Panc1 (cell line): ENCODE measurements around the gene KCNJ9. TPM values are rescaled to one million over a fixed set of nuclear protein-coding genes. Genes with fewer than 3 reads are reported as not detected.

Source experiments
- ATAC-seq: fragments of 200-7000 bp; cut with Tn5 transposase; 2 replicates; pipeline ENCODE4 v1.9.1; 2020; ENCODE audit warnings: mild to moderate bottlenecking, moderate library complexity
- BruUV-seq: library from RNA; stranded (reverse); fragments of 400-500 nt; replicated peaks from 2 replicates; lab custom pipeline; 2021; lab: Mats Ljungman, UMichigan
- CTCF ChIA-PET: fragments of 300-600 bp; sonication (Branson Sonifier 250); formaldehyde crosslinking; loops from one replicate; lab custom pipeline; 2022; ENCODE audit warnings: antibody characterized with exemption; lab: Charles Lee
- POLR2A ChIA-PET: fragments of 300-600 bp; sonication (Branson Sonifier 250); formaldehyde crosslinking; loops from one replicate; lab custom pipeline; 2022; ENCODE audit warnings: antibody characterized with exemption; lab: Charles Lee
- DNase-seq: peaks from one replicate; pipeline ENCODE4 v3.0.0-alpha.2; 2010; ENCODE audit warnings: low read depth, low spot score
- H3K27ac ChIP-seq: 2 replicates; pipeline ENCODE4 v1.5.1; 2011; ENCODE audit warnings: mild to moderate bottlenecking, low read length, inconsistent platforms
- H3K27me3 ChIP-seq: fragments of 200-500 bp; sonication (Bioruptor generic); 2 replicates; pipeline ENCODE4 v1.6.0; 2014; ENCODE audit warnings: low read length, inconsistent platforms; ENCODE audit not compliant: control insufficient read depth, insufficient read depth
- H3K36me3 ChIP-seq: fragments of 200-500 bp; sonication (Bioruptor generic); 2 replicates; pipeline ENCODE4 v1.5.1; 2014; ENCODE audit warnings: inconsistent platforms, mild to moderate bottlenecking, low read length, moderate library complexity; ENCODE audit not compliant: control insufficient read depth, insufficient read depth
- H3K4me1 ChIP-seq: 2 replicates; pipeline ENCODE4 v1.5.1; 2011; ENCODE audit warnings: inconsistent platforms, mild to moderate bottlenecking, low read length, moderate library complexity; ENCODE audit not compliant: control insufficient read depth, insufficient read depth
- H3K4me3 ChIP-seq, 2 experiments: 2 replicates each; pipeline ENCODE4 v1.5.1; 2011 to 2012; ENCODE audit warnings: low read depth in 2 of 2, low read length in 2 of 2, mild to moderate bottlenecking in 2 of 2, inconsistent platforms in 1 of 2, moderate library complexity in 1 of 2
- H3K9me3 ChIP-seq: fragments of 200-500 bp; sonication (Bioruptor generic); 2 replicates; pipeline ENCODE4 v1.5.1; 2014; ENCODE audit warnings: low read depth, mild to moderate bottlenecking, inconsistent platforms, low read length, moderate library complexity; ENCODE audit not compliant: control insufficient read depth, insufficient read depth
- CTCF ChIP-seq: fragments of 450-650 bp; IDR thresholded peaks from 2 replicates; pipeline ENCODE4 v1.5.1; 2017; ENCODE audit warnings: mild to moderate bottlenecking
- POLR2AphosphoS5 ChIP-seq: IDR thresholded peaks from 2 replicates; pipeline ENCODE4 v1.6.1; 2012; ENCODE audit warnings: mild to moderate bottlenecking, low read depth, low read length, moderate library complexity
- REST ChIP-seq, 2 experiments: IDR thresholded peaks; 2 replicates each; pipeline ENCODE4 v1.6.1; 2011 to 2012; ENCODE audit warnings: low read depth in 2 of 2, control low read depth in 1 of 2, low read length in 1 of 2, mild to moderate bottlenecking in 1 of 2, moderate library complexity in 1 of 2; ENCODE audit not compliant: insufficient read depth in 1 of 2
- SIN3A ChIP-seq: IDR thresholded peaks from 2 replicates; pipeline ENCODE4 v1.6.1; 2012; ENCODE audit warnings: low read depth, mild to moderate bottlenecking, low read length, moderate library complexity, borderline replicate concordance; ENCODE audit not compliant: insufficient read depth
- TCF7L2 ChIP-seq: IDR thresholded peaks from 2 replicates; pipeline ENCODE4 v1.6.1; 2011; ENCODE audit warnings: mild to moderate bottlenecking, low read depth, low read length, inconsistent platforms
- in situ Hi-C: cut with HindIII; loops from 2 replicates; pipeline ENCODE4 v1.10.0; 2016; ENCODE audit warnings: low sequenced_read_pairs, low pct_unique_long_range_greater_than_20kb
- intact Hi-C: fragments of 100-400 bp; cut with micrococcal nuclease; formaldehyde crosslinking; loops from one replicate; pipeline ENCODE4 v1.10.0; 2022; ENCODE audit not compliant: unreplicated experiment
- total RNA-seq: library from RNA; stranded (reverse); gene quantifications from one replicate; pipeline ENCODE4 v1.2.1, GENCODE V29; 2021; ENCODE audit not compliant: unreplicated experiment

Gene KCNJ9
- total RNA-seq, 1 experiment from 2014 or later = not detected

GRCh38 chr1:160040476-160040875 is 40.9 kb upstream of the KCNJ9 start:
- CTCF ChIA-PET = no interaction called here
- Histone ChIP-seq H3K36me3 (no peaks in the 10 kb centered on the region), H3K9me3 (no peaks in the 10 kb centered on the region), H3K4me1 (no peaks in the 10 kb centered on the region), H3K4me3 (no peak overlapping the region), H3K27ac (no peak overlapping the region), H3K27me3 (peaks cover 21% of the 10 kb centered on the region)
- ATAC-seq (no peak), DNase-seq (no peak)
- in situ Hi-C loops = no loop called here
- no peak for TF ChIP-seq SIN3A
- no peak for TF ChIP-seq REST (IDR thresholded peaks at IDR 0.05; ENCODE audit: insufficient read depth in 1 of 2, low read depth in 2 of 2, low read length in 1 of 2)
- TF ChIP-seq CTCF = no peak
- TF ChIP-seq POLR2AphosphoS5 = no peak
- no peak for TF ChIP-seq TCF7L2
- BruUV-seq = no TSS peak
- POLR2A ChIA-PET = no interaction called here
- intact Hi-C loops = no loop called here

GRCh38 chr1:160043543-160043942 is 37.8 kb upstream of the KCNJ9 start:
- Histone ChIP-seq H3K4me1 (no peaks in the 10 kb centered on the region), H3K4me3 (no peak overlapping the region), H3K27ac (no peak overlapping the region), H3K36me3 (no peaks in the 10 kb centered on the region), H3K27me3 (peaks cover 9% of the 10 kb centered on the region), H3K9me3 (no peaks in the 10 kb centered on the region)
- no TSS peak for BruUV-seq
- in situ Hi-C loops = no loop called here
- ChIA-PET CTCF (interaction anchor here (0.6 to 0.7 kb wide), 2 partner anchors 34 to 38 kb away, joined by 3 to 4 read pairs; no protein-coding TSS in a partner anchor), POLR2A (no interaction called here)
- intact Hi-C loops = no loop called here
- no peak for TF ChIP-seq TCF7L2
- no peak for TF ChIP-seq SIN3A
- no peak for TF ChIP-seq CTCF
- no peak for TF ChIP-seq POLR2AphosphoS5
- no peak for TF ChIP-seq REST (IDR thresholded peaks at IDR 0.05; ENCODE audit: insufficient read depth in 1 of 2, low read depth in 2 of 2, low read length in 1 of 2)
- DNase-seq = no peak
- no peak for ATAC-seq
